Measurements from ENCODE around the gene NCDN.

DNA sequence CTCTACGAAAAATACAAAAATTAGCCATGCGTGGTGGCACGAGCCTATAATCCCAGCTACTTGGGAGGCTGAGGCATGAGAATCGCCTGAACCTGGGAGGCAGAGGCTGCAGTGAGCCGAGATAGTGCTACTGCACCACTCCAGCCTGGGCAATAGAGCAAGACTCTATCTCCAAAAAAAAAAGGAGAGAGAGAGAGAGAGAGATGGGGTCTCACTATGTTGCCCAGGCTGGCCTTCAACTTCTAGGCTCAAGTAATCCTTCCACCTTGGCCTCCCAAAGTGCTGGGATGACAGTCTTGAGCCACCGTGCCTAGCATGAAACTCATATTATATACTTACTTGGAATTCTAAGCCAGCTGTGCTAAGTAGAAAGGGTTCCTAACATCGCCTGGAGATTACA is 54.1 kb downstream of the NCDN start:
- no peak for TF ChIP-seq EZH2 (IDR thresholded peaks at IDR 0.05; ENCODE audit: borderline replicate concordance)
- TF ChIP-seq, protein P1, sequence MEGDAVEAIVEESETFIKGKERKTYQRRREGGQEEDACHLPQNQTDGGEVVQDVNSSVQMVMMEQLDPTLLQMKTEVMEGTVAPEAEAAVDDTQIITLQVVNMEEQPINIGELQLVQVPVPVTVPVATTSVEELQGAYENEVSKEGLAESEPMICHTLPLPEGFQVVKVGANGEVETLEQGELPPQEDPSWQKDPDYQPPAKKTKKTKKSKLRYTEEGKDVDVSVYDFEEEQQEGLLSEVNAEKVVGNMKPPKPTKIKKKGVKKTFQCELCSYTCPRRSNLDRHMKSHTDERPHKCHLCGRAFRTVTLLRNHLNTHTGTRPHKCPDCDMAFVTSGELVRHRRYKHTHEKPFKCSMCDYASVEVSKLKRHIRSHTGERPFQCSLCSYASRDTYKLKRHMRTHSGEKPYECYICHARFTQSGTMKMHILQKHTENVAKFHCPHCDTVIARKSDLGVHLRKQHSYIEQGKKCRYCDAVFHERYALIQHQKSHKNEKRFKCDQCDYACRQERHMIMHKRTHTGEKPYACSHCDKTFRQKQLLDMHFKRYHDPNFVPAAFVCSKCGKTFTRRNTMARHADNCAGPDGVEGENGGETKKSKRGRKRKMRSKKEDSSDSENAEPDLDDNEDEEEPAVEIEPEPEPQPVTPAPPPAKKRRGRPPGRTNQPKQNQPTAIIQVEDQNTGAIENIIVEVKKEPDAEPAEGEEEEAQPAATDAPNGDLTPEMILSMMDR (IDR thresholded peaks at IDR 0.05; ENCODE audit: poor library complexity) = no peak
